Tongue (tissue), 2 donors: Measurements from ENCODE around the gene ABTB2. TPM values are rescaled to one million over a fixed set of nuclear protein-coding genes. Genes with fewer than 3 reads are reported as not detected.
A peak's percentile ranks its signal among the peaks of the same experiment; 100 is the strongest.
"Not testable (repeated sequence)": the region's sequence is repeated elsewhere in the genome, so short reads cannot be mapped to it uniquely, and the experiment has no call there.

Experiments
- DNase-seq: peaks from one replicate; pipeline ENCODE4 v3.0.0-alpha.2; 2015
- total RNA-seq: library from RNA; depleted of rRNA; stranded (reverse); fragments of >200 nt; gene quantifications from one replicate; pipeline ENCODE4 v1.2.3, GENCODE V29; 2014

The ABTB2 gene
- total RNA-seq, 1 donor from 2014 or later, result 19.9 TPM

DNA sequence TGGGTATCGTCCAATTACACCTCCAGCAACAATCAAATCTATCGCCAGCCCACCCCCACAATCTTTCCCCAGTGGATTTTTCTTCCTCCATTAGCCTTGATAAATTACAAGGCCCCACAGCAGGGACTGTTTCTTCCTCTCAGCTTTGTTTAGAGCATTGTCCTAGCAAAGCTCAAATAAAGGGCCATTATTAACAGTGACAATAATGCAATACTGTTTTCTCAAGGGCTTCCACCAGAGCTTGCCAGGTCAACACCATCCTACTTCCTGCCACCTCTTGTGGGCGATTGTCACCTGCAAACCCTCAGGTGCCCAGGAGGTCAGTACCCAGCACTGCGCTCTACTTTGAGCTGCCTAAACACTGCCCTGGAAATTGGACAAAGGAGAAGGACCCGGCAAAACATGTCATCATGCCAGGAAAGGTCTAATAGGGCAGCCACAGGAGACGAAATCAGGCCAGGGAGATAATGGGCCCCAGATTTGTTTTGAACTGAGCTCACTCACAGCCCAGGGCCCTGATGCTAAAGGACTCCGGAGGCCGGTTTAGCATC, 95.2 kb downstream of the ABTB2 start:
- DNase-seq, result no peak

DNA sequence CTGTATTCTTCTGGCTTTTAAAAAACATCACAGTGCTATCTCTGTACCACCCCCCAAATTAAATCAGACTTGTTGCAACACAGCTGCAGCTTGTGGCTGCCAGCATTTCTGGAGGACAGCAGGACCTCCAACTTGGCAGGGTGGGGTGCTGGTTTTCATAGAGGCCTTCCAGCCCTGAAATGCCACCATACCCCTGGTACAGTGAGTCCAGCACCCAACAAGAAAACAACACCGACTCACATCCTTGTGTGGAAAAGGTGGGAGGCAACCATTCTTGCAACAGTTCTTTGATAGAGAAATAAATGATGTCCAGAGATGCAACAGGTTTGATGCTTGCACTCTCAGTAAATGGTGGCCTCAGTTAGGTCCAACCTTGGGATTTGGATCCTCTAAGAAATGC, 96.0 kb downstream of the ABTB2 start:
- no peak for DNase-seq

DNA sequence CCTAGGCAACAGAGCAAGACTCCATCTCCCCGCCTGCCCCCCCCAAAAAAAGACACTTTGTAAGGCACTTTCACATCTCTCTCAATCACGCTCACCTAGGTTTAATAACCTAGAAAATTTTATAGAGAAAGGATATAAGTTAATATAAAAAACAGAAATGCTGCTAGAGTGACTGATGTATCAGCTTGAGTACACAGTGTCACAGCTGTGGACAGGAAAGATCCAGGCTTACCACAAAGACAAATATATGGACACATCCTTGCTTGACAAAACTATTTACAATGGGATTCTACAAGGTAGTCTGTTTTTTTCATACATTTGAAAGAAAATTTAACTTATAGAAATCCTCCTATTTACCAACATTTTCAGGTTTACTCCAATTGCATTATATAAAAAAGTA, 96.7 kb downstream of the ABTB2 start:
- no peak for DNase-seq

DNA sequence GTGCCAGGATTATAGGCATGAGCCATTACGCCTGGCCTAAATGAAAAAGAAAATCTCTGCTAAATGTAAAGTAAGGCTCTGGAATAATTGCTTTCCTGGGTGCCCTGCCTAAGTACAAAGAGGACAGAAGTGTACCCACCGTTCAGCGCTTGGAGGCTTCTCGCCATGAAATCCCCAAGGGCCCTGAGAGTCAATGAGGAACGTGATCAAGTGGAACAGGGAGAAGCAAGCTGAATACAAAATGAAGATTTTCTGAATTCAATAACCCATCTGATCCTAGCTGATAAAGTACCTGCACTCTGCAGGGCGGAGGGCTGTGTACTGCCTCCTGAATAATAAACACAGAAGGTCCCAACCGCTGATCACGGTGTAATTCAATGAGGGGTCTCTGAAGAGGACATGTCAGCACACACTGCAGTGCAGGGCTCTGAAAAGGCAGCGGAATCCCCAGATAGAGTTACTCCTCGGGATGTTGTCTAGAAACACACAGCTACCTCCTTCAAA, 97.7 kb downstream of the ABTB2 start:
- DNase-seq, result no peak

DNA sequence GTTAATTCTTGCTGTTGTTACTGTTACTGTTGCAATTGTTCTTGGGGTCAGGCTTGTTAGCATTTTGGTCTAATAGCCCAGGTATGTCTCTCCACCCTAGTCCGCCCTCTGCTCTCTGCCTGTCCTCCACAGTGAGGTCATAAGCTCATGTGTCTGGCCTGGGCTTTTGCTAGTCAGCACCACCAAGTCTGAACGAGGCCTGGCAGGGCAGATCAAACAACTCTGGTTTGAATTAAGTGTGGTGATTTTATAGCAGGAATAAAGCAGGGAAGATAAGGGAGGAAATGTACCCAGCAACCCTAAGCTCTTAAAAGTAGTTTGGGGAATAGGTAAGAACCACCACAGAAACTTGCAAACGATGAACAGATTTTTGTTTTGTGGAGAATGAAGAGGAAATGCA, 98.7 kb downstream of the ABTB2 start:
- DNase-seq, result no peak

DNA sequence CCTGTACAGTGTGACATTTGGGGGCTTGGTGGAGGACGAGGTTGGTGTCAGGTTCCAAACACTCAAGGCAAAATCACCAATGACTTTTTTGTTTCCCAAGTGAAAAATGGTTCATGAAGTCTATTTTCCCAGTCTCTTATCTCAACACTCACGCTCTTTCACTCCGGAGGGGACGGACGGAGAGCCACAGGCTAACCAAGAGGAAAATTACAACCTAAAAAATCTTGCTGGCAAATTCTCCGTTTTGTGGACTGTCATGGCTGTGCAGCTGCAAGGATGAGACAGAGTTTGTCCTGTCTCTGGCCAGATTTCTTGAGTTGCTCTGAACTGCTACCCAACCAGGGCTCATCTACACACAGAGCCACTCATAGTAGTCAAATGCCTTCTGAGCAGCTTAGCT, 101.2 kb downstream of the ABTB2 start:
- DNase-seq, result no peak

DNA sequence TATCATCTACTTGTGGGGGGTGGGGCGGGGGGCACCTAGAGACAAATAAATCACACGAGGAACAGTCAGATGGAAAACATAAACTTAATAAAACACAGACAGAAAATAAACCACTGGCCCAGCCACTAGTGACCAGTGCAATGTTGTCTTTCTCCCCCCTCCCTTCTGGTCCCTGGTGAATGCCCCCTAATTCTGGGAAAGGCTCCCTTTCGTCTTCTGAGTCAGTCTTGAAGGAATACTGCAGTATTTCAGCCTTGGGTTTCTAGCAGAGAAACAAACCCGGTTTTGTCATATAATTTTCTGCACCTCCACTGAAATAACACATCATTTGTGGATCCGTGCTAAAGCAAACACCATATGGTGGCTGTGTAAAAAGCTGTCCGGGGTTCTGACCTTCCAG, 101.7 kb downstream of the ABTB2 start:
- no peak for DNase-seq

DNA sequence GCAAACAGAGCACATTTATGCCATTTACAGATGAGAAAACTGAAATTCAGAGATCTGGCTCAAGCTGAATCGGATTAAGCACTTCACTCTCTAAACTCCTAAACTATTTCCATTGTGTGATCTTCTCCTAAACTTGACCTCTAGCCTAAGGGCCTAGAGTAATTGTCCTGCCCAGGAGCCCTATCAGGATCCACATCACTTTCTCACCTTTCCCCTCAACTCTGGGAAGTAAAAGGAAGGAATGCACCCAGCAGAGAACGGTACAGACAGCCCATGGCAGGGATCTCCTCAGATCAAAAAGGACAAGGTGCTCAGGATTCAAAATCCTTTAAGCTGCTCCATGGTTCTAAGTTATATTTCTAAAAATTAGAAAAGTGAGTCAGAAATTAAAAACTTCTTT, 102.7 kb downstream of the ABTB2 start:
- no peak for DNase-seq

DNA sequence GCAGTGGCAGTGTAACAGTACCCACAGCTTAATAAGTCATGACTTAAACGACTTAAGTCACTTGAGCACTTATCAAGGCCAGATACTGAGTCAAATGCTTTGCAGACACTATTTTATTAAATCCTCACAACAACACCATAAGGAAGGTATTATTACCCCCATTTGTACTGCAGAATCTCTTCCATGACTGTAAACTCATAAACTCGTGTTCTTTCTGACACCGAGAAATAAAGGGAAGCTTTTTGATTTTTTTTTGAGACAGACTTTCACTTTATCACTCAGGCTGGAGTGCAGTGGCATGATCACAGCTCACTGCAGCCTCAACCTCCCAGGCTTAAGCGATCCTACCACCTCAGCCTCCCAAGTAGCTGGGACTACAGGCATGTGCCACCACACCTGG, 103.8 kb downstream of the ABTB2 start:
- DNase-seq, result no peak

DNA sequence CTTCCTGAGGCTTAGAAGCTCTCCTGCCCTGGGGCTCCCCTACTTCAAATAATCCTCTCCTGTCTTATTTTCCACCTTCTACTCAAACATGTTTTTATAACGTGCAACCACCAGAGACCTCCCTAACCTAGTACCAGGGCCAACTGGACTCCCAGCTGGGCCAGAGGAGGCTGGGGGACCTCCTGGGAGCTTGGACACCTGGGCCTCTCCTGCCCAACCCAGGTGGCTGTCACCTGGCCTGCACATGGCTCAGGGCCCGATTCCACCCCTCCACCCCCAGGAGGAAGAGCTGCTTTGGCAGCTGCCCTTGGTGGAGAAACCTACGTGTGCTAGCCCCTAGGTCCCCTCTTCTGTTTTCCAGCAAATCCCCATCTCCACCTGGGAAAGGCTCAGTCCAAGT, 105.2 kb downstream of the ABTB2 start:
- DNase-seq, result no peak

DNA sequence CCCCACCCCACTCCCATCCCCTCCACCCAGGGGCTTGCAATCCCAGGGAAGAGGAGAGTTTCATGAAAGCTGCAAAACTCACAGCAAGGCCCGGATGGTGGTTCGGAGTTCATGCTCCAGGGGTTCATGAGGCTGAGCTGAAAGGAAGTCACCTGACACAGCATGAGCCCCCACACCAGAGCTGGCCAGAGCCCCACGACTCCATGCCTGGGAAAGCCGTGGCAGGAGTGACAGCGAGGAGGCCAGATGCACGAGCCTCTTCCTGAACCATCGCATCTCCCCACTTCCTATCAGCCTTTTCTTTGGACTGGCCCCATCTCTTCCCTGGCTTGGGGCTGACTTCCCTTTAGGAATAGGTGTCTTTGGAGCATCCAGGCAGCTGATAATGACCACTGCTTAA, 105.8 kb downstream of the ABTB2 start:
- no peak for DNase-seq

DNA sequence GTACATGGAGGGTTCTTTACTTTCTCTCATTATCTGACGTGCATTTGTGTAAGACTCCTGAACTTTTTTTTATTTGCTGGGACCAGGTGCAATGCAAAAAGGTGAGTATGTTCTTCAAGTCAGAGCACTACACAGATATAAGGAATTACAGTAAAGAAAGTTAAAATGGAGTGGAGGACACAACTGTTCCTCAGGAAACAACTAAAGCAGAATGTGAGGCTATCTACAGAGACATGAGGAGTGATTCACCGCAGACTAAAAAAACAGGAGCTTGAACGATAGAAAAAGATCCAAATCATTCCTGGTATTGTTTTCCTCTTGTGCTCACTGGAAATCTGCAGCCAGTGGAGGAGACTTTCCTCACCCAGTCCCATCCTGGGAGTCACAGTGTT, 106.2 kb downstream of the ABTB2 start:
- no peak for DNase-seq

DNA sequence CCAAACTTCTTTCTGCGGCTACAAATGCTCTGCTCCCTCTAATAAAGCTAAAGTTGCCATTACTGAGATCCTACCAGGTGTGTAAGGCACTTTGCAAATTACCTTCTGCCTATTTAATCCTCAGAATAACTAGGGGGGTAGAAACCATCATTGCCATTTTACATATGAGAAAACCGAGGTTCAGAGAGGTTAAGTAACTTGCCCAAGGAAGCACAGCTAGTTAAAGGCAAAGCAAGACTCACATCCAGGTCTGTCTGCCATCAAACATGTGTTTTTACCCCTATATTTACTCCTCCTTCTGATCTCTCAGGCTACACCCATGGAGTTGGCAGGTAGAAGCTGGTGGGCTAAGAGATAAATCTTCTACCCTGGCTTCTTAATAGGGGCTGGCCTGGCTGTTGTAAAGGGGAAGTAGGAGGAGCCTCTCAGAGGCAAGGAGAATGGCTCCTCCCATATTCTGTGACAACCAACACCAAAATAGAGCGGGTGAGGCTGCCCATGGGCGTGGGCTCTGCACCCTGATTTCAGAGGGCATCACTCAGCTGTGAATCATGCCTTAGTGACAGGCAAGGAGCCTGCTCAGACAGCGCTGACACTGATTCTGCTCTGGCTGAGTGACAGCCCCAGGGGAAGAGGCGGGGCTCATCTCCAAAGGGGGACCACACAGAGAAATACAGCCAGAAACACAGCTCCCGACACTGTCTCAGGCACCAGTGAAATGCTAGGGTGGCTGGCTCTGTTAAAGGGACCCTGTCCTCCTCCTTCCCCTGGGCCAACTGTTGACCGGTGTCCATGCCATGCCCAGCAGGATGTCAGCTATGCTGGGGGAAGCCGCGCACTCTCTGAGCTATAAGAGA, 106.8 kb downstream of the ABTB2 start:
- DNase-seq, result peak; percentile 70

DNA sequence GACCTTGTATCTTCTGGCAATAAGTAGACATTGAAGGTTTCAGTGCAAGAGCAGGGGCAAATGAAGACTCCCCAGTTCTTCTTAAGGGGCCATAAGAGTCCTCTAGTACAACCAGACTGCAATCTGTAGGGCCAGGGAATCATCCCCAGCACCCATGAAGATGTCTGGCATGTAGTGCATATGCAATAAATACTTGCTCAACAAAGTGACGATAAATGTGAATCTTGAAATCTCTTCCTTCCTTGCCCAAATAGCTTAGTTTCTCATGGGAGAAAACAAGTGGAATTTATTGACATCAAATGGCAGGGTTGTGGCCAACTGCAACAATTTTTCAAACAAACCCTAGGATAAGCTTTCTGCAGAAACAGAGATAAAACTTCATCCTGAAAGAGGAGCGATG, 107.6 kb downstream of the ABTB2 start:
- no peak for DNase-seq

DNA sequence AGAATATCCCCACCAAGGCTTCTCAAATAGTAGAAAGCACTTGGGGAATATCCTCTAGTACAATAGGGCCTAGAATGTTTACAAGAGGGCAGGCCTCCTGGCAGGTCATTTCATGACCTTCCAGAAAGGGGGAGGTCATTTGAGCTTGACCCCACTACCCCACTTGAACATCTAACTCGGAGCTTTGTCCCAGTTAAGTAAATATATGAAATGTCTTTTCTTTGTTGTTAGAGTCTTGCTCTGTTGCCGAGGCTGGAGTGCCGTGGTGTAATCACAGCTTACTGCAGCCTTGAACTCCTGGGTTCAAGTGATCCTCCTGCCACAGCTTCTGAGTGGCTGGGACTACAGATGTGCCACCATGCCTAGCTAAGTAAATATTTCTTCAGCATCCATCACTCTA, 108.4 kb downstream of the ABTB2 start:
- no peak for DNase-seq

DNA sequence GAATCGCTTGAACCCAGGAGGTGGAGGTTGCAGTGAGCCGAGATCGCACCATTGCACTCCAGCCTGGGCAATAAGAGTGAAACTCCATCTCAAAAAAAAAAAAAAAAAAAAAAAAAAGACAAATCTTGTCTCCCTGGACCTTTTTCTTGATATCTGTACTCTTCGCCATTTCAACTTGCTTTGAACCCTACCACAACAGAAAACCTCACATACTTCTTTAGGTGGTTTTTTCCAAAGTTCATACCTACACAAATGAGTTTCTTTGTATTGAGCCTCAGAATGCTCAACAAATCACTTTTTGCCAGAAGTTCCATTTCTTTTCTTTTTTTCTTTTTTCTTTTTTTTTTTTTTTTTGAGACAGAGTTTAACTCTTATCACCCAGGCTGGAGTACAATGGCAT, 111.3 kb downstream of the ABTB2 start:
- DNase-seq, result not testable (repeated sequence)

DNA sequence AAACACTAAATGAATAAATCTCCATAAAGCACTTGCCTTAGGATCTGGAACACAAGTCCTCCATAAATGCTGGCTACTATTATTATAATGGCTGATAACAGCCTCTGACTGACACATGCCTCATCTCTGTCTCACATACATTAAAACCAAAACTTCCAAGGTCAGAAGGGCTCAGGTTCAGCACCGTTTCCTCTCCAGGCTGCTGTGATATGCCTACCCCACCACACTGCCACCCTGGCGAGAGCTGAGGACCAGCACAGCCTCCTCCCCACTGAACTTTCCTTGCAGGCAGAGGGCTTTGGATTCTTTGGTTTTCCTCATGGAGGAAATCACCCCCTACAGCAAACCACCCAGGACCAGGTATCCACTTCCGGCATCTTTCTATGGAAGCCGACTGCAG, 112.8 kb downstream of the ABTB2 start:
- no peak for DNase-seq

DNA sequence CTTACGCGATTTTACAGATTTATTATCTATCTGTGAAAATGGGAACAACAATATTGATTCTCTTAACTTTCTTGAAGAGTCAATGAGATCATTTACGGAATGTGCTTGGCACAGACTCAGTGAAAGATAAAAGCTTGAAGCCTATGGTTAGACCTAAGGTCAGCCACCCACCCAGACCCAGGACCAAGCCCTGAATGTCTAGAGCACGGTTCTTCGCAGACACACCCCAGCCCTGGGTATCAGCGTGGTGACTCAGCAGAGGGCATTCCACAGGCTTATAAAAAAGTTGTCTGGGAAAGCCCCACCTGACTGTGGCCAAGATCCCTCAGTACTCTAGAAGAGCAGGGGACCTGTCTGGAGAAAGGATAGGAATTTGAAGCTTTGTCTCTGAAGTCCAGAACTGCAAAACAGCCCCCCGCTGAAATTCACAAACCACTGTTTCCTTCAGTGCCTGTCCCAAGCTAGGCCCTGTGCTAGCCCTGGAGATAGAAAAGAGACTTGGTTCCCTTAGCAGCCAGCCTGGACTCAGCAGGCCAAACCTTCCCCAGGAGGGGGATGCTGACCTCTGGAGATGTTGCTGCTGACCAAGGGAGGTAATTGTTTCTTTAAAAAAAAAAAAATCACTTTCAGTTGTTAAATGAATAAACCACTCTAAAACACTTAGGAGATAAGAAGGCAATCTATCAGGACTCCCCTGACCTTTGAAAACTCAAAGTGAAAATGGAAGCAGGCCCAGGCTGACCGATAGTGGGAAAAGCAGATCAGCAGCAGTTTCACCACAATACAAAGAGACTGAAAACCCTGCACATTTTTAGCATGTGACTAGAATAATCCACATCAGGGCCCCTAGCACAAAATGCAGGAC, 114.0 kb downstream of the ABTB2 start:
- no peak for DNase-seq

DNA sequence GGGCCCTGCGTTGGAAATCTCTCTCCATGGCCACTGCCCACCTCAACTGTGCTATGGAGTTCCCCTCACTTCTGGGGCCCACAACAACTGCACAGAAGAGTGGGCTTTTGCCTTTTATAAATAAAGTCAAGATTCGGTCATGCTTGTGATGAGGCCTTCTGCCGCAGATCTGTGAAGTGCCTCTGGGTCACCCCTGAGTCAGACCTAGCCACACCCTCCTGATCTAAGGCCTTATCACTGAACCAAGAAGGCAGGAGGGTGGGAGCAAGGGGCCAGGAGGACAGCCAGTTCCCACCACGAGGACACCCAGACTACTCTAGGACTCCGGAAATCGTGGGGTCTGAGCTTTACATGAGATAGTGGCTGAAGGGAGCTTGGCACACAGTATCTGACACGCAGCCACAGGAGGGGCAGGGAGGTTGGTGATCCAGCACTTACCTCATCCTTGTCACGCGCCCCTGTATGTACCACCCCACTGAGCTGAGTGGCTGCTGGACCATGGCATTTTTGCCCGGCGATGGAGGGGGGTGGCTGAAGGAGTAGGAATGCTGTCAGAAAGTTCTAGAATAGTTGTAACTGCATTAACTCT, 115.7 kb downstream of the ABTB2 start:
- DNase-seq, result no peak

DNA sequence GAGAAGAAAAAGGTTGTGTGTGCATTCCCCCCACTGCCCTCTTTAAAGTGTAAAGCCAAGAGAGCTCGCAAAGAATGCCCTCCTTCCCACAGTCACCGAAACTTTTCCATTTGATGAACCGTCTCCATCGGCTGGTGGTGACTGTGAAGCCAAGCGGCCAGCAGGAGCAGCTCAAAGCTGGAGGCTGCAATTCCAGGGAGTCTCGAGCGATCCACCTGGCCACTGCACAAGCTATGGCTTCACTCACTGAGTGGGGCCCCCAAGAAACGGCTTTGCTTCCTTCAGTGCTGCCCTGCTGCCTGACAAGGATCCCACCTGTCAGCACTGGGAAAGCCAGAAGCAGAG, 117.7 kb downstream of the ABTB2 start:
- DNase-seq, result no peak

DNA sequence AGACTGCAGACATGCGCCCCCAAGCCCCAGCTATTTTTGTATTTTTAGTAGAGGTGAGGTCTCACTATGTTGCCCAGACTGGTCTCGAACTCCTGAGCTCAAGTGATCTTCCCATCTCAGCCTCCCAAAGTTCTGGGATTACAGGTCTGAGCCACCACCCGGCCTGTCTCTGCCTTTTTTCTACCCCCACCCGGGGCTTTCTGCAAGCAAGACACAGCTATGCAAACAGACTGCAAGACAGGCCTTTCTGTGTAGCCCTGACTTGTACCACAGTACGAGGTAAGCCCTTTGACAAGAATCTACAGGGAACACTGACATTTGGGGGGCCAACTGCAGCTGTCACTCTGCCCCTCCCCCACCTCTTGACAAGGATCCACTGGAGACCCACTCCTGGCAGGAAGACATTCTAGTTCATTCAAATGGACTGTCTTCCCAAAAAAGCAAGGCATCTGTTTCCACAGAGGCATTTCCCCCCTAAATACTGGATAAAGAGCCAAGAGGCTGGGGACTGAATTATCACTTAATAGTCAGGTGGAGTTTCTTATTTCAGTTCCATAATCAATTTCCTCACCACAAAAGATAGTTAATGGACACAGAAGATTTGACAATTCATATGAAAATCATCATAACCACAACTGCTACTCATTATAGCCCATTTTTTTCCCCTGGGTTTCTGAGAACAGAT, 118.2 kb downstream of the ABTB2 start:
- no peak for DNase-seq

DNA sequence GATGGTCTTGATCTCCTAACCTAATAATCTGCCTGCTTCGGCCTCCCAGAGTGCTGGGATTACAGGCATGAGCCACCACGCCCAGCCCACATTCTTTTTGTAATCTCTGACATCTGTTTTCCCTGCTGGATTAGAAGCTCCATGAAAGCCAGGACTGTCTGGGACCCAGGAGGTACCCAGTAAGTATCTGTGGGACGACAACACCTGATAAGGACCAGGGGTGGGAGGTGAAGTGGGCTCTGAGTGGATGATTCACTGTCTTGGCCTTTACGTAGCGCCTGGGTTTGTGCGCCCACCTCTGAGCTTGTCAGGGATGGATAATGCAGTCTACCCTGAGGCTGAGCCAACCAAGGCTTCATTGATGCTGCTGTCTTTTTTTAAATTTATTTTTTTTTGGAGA, 118.8 kb downstream of the ABTB2 start:
- DNase-seq, result no peak
